GM12878 (cell line): ENCODE results near the gene MAGI2. TPM values are rescaled to one million over a fixed set of nuclear protein-coding genes. Genes with fewer than 3 reads are reported as not detected.

Experiments
- ATAC-seq: fragments of 200-7000 bp; cut with Tn5 transposase; 3 replicates; pipeline ENCODE4 v1.9.1; 2020; ENCODE audit warnings: mild to moderate bottlenecking, moderate library complexity
- BruUV-seq: library from RNA; stranded (reverse); fragments of 400-500 nt; replicated peaks from 2 replicates; lab custom pipeline; 2021; lab: Mats Ljungman, UMichigan
- CTCF ChIA-PET: fragments of 300-600 bp; sonication (Branson Sonifier 250); formaldehyde crosslinking; extraction: SDS; loops from one replicate; lab custom pipeline; 2021; ENCODE audit warnings: inconsistent platforms; lab: Yijun Ruan, JAX
- POLR2A ChIA-PET: fragments of 350-600 bp; formaldehyde crosslinking; extraction: SDS; loops from one replicate; lab custom pipeline; 2021; ENCODE audit warnings: inconsistent platforms; lab: Charles Lee
- RAD21 ChIA-PET: fragments of 300-600 bp; sonication (Branson Sonifier 250); formaldehyde crosslinking; loops from one replicate; lab custom pipeline; 2023; ENCODE audit warnings: antibody characterized with exemption; ENCODE audit not compliant: unreplicated experiment; lab: Charles Lee
- SMC1A ChIA-PET: fragments of 300-600 bp; sonication (Branson Sonifier 250); formaldehyde crosslinking; loops from one replicate; lab custom pipeline; 2023; ENCODE audit not compliant: unreplicated experiment, uncharacterized antibody; lab: Charles Lee
- DNase-seq: peaks from one replicate; pipeline ENCODE4 v3.0.0-alpha.2; 2011; ENCODE audit warnings: low read depth, low spot score
- FAIRE-seq: peaks from 3 replicates; lab custom pipeline; 2011; peaks lifted over from hg19 to GRCh38; lab: Jason Lieb, UNC
- H2AFZ ChIP-seq: 2 replicates; pipeline ENCODE4 v1.6.0; 2011; ENCODE audit warnings: low read depth, low read length, control low read depth; ENCODE audit not compliant: control insufficient read depth
- H3K27ac ChIP-seq: 2 replicates; pipeline ENCODE4 v1.5.1; 2011; ENCODE audit warnings: control low read depth; ENCODE audit not compliant: control insufficient read depth, insufficient read depth
- H3K27me3 ChIP-seq, 2 experiments: replicated peaks in 1 of 2; 2 replicates each; pipeline versions ENCODE4 v1.6.0 to v1.6.1; 2011; ENCODE audit warnings: low read length in 1 of 2; ENCODE audit not compliant: control insufficient read depth in 2 of 2, insufficient read depth in 2 of 2
- H3K36me3 ChIP-seq, 2 experiments: 2 replicates each; pipeline ENCODE4 v1.5.1; 2011; ENCODE audit warnings: low read length in 1 of 2; ENCODE audit not compliant: control insufficient read depth in 2 of 2, insufficient read depth in 2 of 2
- H3K4me1 ChIP-seq: 2 replicates; pipeline ENCODE4 v1.6.1; 2011; ENCODE audit warnings: mild to moderate bottlenecking, low read length, moderate library complexity, mixed read lengths; ENCODE audit not compliant: control insufficient read depth, insufficient read depth
- H3K4me2 ChIP-seq: 2 replicates; pipeline ENCODE4 v1.6.0; 2011; ENCODE audit warnings: control low read depth; ENCODE audit not compliant: control insufficient read depth, insufficient read depth
- H3K4me3 ChIP-seq: fragments of 200-600 bp; sonication (generic); 2 replicates; pipeline ENCODE4 v1.5.1; 2016
- H3K79me2 ChIP-seq: 2 replicates; pipeline ENCODE4 v1.6.0; 2011; ENCODE audit warnings: low read length; ENCODE audit not compliant: control insufficient read depth, insufficient read depth
- H3K9ac ChIP-seq: 2 replicates; pipeline ENCODE4 v1.8.0; 2011; ENCODE audit warnings: low read length, control low read depth, mixed read lengths; ENCODE audit not compliant: control insufficient read depth, insufficient read depth
- H3K9me3 ChIP-seq: replicated peaks from 3 replicates; pipeline ENCODE4 v1.5.1; 2011; ENCODE audit warnings: mild to moderate bottlenecking, low read length; ENCODE audit not compliant: control insufficient read depth, insufficient read depth
- H4K20me1 ChIP-seq: 2 replicates; pipeline ENCODE4 v1.6.0; 2011; ENCODE audit not compliant: control insufficient read depth, insufficient read depth
- BCLAF1 ChIP-seq: fragments of 450-650 bp; IDR thresholded peaks from 2 replicates; pipeline ENCODE4 v1.6.1; 2017; ENCODE audit warnings: antibody characterized with exemption, mild to moderate bottlenecking, moderate library complexity
- EED ChIP-seq: sonication (generic); IDR thresholded peaks from 2 replicates; pipeline ENCODE4 v1.6.1; 2016; ENCODE audit warnings: antibody characterized with exemption, low read depth
- REST ChIP-seq: IDR thresholded peaks from 2 replicates; pipeline ENCODE4 v1.6.1; 2012; ENCODE audit warnings: mild to moderate bottlenecking, low read depth, low read length
- WGBS: methylation state at CpG from one replicate; pipeline ENCODE4 v1.1.6; 2016; ENCODE audit warnings: low lambda C conversion rate; ENCODE audit not compliant: insufficient replicate concordance, insufficient coverage; ENCODE audit errors: missing lambda C conversion rate; 5-methylcytosine and 5-hydroxymethylcytosine counted together
- in situ Hi-C: fragments of 300-500 bp; cut with MboI; formaldehyde crosslinking; loops from 9 replicates; pipeline ENCODE4 v1.14.3; 2018; ENCODE audit warnings: mixed read lengths
- intact Hi-C: fragments of 100-400 bp; cut with micrococcal nuclease; formaldehyde crosslinking; loops from one replicate; pipeline ENCODE4 v1.14.2; 2022; ENCODE audit not compliant: unreplicated experiment
- polyA plus RNA-seq, 11 experiments: library from polyadenylated mRNA; depleted of rRNA in 4 of 11; unstranded in 6 of 11; stranded (reverse) in 5 of 11; fragments of >200 nt; fragmentation: Nextera tagmentation in 4 of 11; fragmentation: Illumina TruSeq in 1 of 11; extraction: Ambion mirVana in 4 of 11; extraction: Trizol in 1 of 11; gene quantifications; 1 replicate in 1 of 11; 2 replicates in 10 of 11; pipeline versions ENCODE4 v1.2.1 to v1.2.3, GENCODE V29; 2011 to 2016; ENCODE audit warnings: inconsistent platforms in 2 of 11, missing spikeins in 2 of 11, low read depth in 1 of 11
- total RNA-seq, 4 experiments: library from RNA; depleted of rRNA in 3 of 4; stranded (reverse); fragments of >200 nt in 3 of 4; fragmentation: Illumina TruSeq in 1 of 4; extraction: Trizol in 1 of 4; gene quantifications; 2 replicates each; pipeline versions ENCODE4 v1.2.1 to v1.2.3, GENCODE V29; 2013 to 2021

Gene MAGI2
- total and polyA plus RNA-seq, 10 of the 15 experiments (the other 5 are each of a cell fraction or from before 2014, with no cell fraction given) = 0.01 to 0.31 (median 0.05) TPM; not detected in 2

GRCh38 chr7:78441737-78442136 lies 1011.7 kb downstream of the MAGI2 start (continued):
- TF ChIP-seq REST (no peak), BCLAF1 (no peak)
- TF ChIP-seq, all 136 proteins: peak for 0

- POLR2A ChIA-PET = no interaction called here
Measured at GRCh38 chr7:78438433-78438832, 1015.0 kb downstream of the MAGI2 start.

More at GRCh38 chr7:78438433-78438832, 1015.0 kb downstream of the MAGI2 start:
- no peak for ATAC-seq
- Histone ChIP-seq H3K36me3 (no peaks in the 10 kb centered on the region), H3K27ac (no peak overlapping the region), H3K4me1 (no peaks in the 10 kb centered on the region), H3K27me3 (no peaks in the 10 kb centered on the region), H3K79me2 (no peaks in the 10 kb centered on the region), H3K4me2 (no peak overlapping the region), H3K9me3 (no peaks in the 10 kb centered on the region), H2AFZ (no peak overlapping the region), H3K9ac (no peak overlapping the region), H3K4me3 (no peak overlapping the region), H4K20me1 (no peaks in the 10 kb centered on the region)
- intact Hi-C loops (no loop called here), in situ Hi-C loops (no loop called here)
- BruUV-seq = no TSS peak
- no peak for TF ChIP-seq EED
- no peak for FAIRE-seq
- WGBS = 70% methylated on average over 7 of the region's 7 CpGs
- no peak for DNase-seq
- CTCF ChIA-PET = no interaction called here
- SMC1A ChIA-PET = interaction anchor here (1.8 kb wide), 1 partner anchor 10 kb away, joined by 4 read pairs; no protein-coding TSS in a partner anchor
- RAD21 ChIA-PET = no interaction called here
